Measurements from ENCODE around the gene RNF214. TPM values are rescaled to one million over a fixed set of nuclear protein-coding genes. Genes with fewer than 3 reads are reported as not detected.
A peak's percentile ranks its signal among the peaks of the same experiment; 100 is the strongest.

The RNF214 gene
- total and polyA plus RNA-seq, 2 of the 13 experiments (the other 11 are each of a cell fraction or from before 2014, with no cell fraction given), result 10.7 to 12.6 TPM

GRCh38 chr11:117299351-117300282 lies 67.1 kb downstream of the RNF214 start (continued):
- TF ChIP-seq KAT8 (CRISPR knock-in tag; IDR thresholded peaks at IDR 0.05) (peak; percentile 19; the same call in 1 of the 2 replicates), MYC (CRISPR knock-in tag; IDR thresholded peaks at IDR 0.05; ENCODE audit: borderline replicate concordance) (peak; percentile 45; the same call in 1 of the 2 replicates), ZFP82 (CRISPR knock-in tag; IDR thresholded peaks at IDR 0.05; ENCODE audit: borderline replicate concordance) (no peak), ZNF891 (CRISPR knock-in tag; IDR thresholded peaks at IDR 0.05) (no peak), MAX (IDR thresholded peaks at IDR 0.05) (no peak; the same call in 1 of the 2 replicates), ZNF34 (CRISPR knock-in tag; IDR thresholded peaks at IDR 0.05; ENCODE audit: borderline replicate concordance) (no peak; the same call in 1 of the 2 replicates), KMT2B (CRISPR knock-in tag; IDR thresholded peaks at IDR 0.05) (0 out of 2 replicates have a peak, but pooled peaks have one; percentile 36), SAFB2 (CRISPR knock-in tag; IDR thresholded peaks at IDR 0.05; ENCODE audit: borderline replicate concordance, low read depth) (no peak), GABPB1 (CRISPR knock-in tag; IDR thresholded peaks at IDR 0.05) (peak; percentile 4; the same call in 1 of the 2 replicates), HIVEP1 (CRISPR knock-in tag; IDR thresholded peaks at IDR 0.05) (no peak; the same call in 1 of the 2 replicates), RFX1 (IDR thresholded peaks at IDR 0.05) (no peak), SP2 (CRISPR knock-in tag; IDR thresholded peaks at IDR 0.05) (no peak), LBX2 (CRISPR knock-in tag; IDR thresholded peaks at IDR 0.05; ENCODE audit: borderline replicate concordance) (no peak), MATR3 (CRISPR knock-in tag; IDR thresholded peaks at IDR 0.05) (no peak), ZBTB25 (CRISPR knock-in tag; IDR thresholded peaks at IDR 0.05) (no peak; the same call in 1 of the 2 replicates), IKZF5 (CRISPR knock-in tag; IDR thresholded peaks at IDR 0.05) (no peak; the same call in 1 of the 2 replicates), MTF1 (CRISPR knock-in tag; IDR thresholded peaks at IDR 0.05) (no peak), MTF2 (CRISPR knock-in tag; IDR thresholded peaks at IDR 0.05; ENCODE audit: borderline replicate concordance) (no peak; the same call in 1 of the 2 replicates), NFE2 (CRISPR knock-in tag; IDR thresholded peaks at IDR 0.05) (no peak), ZNF691 (CRISPR knock-in tag; IDR thresholded peaks at IDR 0.05; ENCODE audit: borderline replicate concordance, low read depth) (no peak), CBX2 (IDR thresholded peaks at IDR 0.05; ENCODE audit: low read depth, low read length) (no peak), CBX2 (CRISPR knock-in tag; IDR thresholded peaks at IDR 0.05; ENCODE audit: low read depth) (no peak), HHEX (CRISPR knock-in tag; IDR thresholded peaks at IDR 0.05) (no peak), ZNF138 (CRISPR knock-in tag; IDR thresholded peaks at IDR 0.05; ENCODE audit: low read depth) (no peak), PBX2 (CRISPR knock-in tag; IDR thresholded peaks at IDR 0.05) (no peak), CHD4 (IDR thresholded peaks at IDR 0.05; ENCODE audit: borderline replicate concordance, low read length) (no peak)

Data from HepG2 (cell line).